IMR-90 (cell line): Measurements from ENCODE around the gene SYTL2.

Source experiments
- CEBPB ChIP-seq: IDR thresholded peaks from 2 replicates; pipeline ENCODE4 v1.6.1; 2012; ENCODE audit warnings: low read depth, low read length, improper control_type of control experiment
- CTCF ChIP-seq: conservative IDR thresholded peaks from 2 replicates; pipeline ENCODE4 v1.5.1; 2012; ENCODE audit warnings: mild to moderate bottlenecking, low read depth, low read length, improper control_type of control experiment
- RAD21 ChIP-seq: IDR thresholded peaks from 2 replicates; pipeline ENCODE4 v1.6.1; 2012; ENCODE audit warnings: low read length, improper control_type of control experiment

- TF ChIP-seq CEBPB (no peak), CTCF (no peak), RAD21 (no peak)
Measured at GRCh38 chr11:85663080-85663752, 147.7 kb downstream of the SYTL2 start.
